Panc1 (cell line): ENCODE results near the gene WBP2NL.

Source experiments
- CTCF ChIP-seq: fragments of 450-650 bp; IDR thresholded peaks from 2 replicates; pipeline ENCODE4 v1.5.1; 2017; ENCODE audit warnings: mild to moderate bottlenecking
- REST ChIP-seq, 2 experiments: IDR thresholded peaks; 2 replicates each; pipeline ENCODE4 v1.6.1; 2011 to 2012; ENCODE audit warnings: low read depth in 2 of 2, control low read depth in 1 of 2, low read length in 1 of 2, mild to moderate bottlenecking in 1 of 2, moderate library complexity in 1 of 2; ENCODE audit not compliant: insufficient read depth in 1 of 2
- SIN3A ChIP-seq: IDR thresholded peaks from 2 replicates; pipeline ENCODE4 v1.6.1; 2012; ENCODE audit warnings: low read depth, mild to moderate bottlenecking, low read length, moderate library complexity, borderline replicate concordance; ENCODE audit not compliant: insufficient read depth

- TF ChIP-seq CTCF = no peak
- TF ChIP-seq REST (IDR thresholded peaks at IDR 0.05; ENCODE audit: insufficient read depth in 1 of 2, low read depth in 2 of 2, low read length in 1 of 2) = no peak
- TF ChIP-seq SIN3A = no peak
Measured at GRCh38 chr22:41968601-41969000, 30.0 kb upstream of the WBP2NL start.
